Cardiac fibroblast (primary cell): ENCODE results near the gene SRPK2.

ENCODE experiments used
- DNase-seq, 2 donors: peaks; one replicate each; pipeline versions ENCODE4 v3.0.0 to v3.0.0-alpha.2; 2010; ENCODE audit warnings: low read depth in 2 of 2
- H3K4me3 ChIP-seq, 2 donors: replicated peaks in 1 of 2; 1 replicate in 1 of 2; 2 replicates in 1 of 2; pipeline ENCODE4 v1.5.1; 2011; ENCODE audit warnings: low read depth in 2 of 2, low read length in 2 of 2, mild to moderate bottlenecking in 2 of 2, moderate library complexity in 1 of 2
- TF ChIP-seq, protein P1 (sequence below): IDR thresholded peaks from one replicate; pipeline ENCODE4 v1.5.1; 2011; ENCODE audit warnings: low read depth, mild to moderate bottlenecking, low read length, inconsistent platforms

Gene SRPK2

DNA sequence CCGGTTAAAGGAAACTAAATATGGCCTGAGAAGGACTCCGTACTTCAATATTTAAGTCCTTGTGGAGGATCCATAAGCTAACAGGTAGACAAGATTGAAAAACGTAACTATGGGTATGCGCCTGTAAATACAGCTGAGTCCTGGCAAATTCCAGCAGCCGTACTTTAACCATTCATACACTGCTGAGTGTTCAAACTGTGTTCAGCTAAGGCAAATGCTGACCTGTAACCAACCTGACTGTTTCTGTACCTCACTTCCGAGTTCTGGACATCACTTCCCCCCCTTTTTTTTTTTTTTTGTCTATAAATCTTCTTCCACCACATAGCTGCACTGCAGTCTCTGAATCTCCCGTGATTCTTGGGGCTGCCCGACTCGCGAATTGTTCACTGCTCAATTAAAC is 69.1 kb downstream of the SRPK2 start:
- DNase-seq, result no peak
- TF ChIP-seq, protein P1, sequence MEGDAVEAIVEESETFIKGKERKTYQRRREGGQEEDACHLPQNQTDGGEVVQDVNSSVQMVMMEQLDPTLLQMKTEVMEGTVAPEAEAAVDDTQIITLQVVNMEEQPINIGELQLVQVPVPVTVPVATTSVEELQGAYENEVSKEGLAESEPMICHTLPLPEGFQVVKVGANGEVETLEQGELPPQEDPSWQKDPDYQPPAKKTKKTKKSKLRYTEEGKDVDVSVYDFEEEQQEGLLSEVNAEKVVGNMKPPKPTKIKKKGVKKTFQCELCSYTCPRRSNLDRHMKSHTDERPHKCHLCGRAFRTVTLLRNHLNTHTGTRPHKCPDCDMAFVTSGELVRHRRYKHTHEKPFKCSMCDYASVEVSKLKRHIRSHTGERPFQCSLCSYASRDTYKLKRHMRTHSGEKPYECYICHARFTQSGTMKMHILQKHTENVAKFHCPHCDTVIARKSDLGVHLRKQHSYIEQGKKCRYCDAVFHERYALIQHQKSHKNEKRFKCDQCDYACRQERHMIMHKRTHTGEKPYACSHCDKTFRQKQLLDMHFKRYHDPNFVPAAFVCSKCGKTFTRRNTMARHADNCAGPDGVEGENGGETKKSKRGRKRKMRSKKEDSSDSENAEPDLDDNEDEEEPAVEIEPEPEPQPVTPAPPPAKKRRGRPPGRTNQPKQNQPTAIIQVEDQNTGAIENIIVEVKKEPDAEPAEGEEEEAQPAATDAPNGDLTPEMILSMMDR, result no peak
- H3K4me3 ChIP-seq, result no peak overlapping the region

DNA sequence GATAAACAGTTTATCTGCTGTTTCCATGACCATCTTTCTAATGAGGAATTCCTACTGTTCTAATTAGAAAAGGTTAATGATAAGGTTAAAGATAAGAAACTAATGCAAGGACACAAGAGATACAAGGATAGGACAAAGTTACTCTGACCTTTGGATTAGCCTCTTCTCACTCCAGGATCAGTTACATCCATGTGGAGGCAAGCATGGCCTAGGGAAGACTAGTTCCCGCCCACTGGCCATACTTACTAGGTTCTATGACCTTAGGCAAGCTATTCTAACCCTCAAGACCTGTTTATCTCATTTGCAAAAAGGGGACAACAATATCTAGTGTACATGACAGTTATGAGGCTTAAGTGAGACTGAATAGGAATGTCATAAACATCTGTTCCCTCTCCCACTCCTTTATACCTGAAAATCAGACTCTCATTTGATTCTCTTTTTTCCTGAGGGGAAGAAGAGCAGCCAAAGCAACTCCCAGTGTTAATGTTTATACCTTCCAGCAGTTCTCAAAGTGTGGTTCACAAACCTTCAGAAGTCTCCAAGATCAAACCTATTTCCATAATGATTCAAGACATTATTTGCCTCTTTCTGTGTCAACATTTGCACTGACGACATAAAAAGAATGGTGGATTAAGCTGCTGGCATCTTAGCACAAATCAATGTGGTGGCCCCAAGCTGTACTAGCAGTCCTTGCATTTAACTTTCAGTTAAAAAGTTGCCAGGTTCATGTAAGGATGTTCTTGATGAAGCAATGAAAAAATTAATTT is 72.0 kb downstream of the SRPK2 start:
- no peak overlapping the region for H3K4me3 ChIP-seq
- TF ChIP-seq, protein P1, result no peak
- no peak for DNase-seq

DNA sequence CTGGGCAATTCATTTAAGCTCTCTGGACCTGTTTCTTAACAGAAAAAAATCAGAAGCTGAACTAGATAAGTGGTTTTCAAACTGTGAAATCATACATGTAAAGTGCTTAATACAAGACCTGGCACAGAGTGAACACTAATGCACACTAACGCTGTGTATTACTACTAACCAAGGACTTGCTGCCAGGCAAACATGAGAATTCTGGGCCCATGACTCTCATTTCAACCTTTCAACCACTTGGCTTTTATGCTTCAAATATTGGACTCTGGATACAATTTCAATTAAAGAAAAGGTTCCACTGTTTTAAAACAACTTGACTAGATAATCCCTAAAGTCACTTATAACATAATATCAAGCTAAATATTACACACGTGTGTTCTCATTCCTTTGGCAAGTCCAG is 73.4 kb downstream of the SRPK2 start:
- TF ChIP-seq, protein P1, result no peak
- peak in 1 of 2 donors; percentile 17 for DNase-seq
- no peak overlapping the region for H3K4me3 ChIP-seq

DNA sequence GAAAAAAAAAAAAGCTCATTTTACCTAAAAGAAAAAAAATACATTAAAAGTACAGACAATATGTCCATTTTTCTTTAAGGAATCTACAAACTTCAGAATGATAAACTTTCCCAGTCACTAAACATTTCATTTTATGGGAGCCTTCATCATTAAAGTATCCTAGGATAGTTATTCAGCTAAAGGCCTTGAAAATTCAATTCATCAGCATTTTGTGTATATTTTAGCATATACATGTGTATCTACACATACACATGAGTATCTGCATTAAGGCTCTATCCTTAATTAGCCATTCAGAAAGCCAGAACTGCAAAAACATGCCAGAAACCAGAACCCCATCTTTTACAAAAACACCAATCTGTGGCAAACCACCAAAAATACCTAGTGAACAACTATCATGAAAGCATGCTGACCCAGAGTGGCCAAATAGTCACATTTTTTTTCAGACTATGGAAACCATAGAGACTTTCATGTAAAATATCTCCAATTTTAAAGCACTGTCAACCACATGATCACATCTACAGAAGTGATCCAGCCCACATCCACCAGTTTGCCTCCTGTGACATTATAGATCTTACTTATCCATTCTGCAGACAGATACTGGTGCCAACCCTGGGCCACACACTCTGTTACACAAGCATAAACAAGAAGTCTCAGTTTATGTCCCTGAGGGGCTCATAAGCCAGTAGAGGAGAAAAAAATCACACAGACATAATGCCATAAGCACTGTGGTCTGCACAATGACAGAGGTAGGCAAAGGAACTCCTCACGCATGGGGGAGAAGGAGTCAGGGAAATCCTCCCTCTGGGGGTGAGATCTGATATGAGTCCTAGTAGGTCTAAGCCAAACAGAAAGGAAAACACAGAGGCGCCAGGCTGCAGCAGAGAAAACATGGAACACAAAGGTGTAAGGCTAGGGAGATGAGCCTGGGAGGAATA is 79.2 kb downstream of the SRPK2 start:
- DNase-seq, result no peak
- no peak overlapping the region for H3K4me3 ChIP-seq
- TF ChIP-seq, protein P1, result no peak

DNA sequence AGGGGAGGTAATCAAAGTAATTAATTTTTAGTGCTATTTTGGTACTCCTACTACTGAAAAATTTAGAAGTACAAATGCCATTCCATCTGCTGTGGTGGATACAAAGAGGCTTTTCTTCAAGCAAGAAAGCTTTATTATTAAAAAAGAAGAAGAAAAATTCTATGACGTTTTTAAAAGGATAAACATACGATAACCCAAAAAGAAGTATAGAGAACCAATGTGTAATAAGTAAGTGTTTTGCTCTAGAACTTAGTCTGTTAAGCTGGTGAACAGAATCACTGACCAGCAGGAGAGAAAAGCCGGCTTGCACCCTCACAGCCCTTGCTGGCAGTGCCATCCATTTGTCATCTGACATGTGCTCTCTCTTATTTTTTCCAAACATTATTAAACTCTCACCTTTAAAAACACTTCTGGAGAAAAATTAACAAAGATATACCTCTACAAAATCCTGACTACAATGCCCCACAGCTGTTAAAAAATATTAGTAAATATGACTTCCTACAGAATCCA is 81.5 kb downstream of the SRPK2 start:
- no peak for DNase-seq
- no peak overlapping the region for H3K4me3 ChIP-seq
- TF ChIP-seq, protein P1, result no peak

DNA sequence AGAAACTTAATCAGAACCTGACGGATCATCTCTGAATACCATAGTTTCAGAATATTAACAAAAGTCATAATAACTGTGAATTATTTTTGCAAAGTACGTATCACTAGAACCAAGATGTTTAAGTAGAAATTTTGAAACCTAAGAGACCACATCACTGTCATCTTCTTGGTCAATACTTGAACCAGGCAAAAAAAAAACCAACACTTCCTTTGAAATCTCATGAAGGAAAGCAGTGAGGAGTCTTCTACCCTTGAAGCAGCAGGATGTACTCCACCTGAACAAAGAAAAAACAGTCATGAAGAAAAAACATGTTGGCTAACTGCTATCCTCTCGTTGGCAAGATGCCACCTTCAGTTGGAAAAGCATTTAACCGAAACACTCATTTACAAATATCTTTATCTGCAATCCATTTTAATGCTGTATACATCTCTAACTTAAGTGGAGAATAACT is 82.4 kb downstream of the SRPK2 start:
- no peak overlapping the region for H3K4me3 ChIP-seq
- TF ChIP-seq, protein P1, result no peak
- peak; percentile 16 to 29 for DNase-seq
